HG03521 (cell line): ENCODE data around the gene SERPINF2.
"Not testable (repeated sequence)": the region's sequence is repeated elsewhere in the genome, so short reads cannot be mapped to it uniquely, and the experiment has no call there.

Experiments
- ATAC-seq: cut with Tn5 transposase; IDR thresholded peaks from one replicate; pipeline ENCODE4 v1.9.1; 2021; ENCODE audit warnings: mild to moderate bottlenecking, moderate library complexity; ENCODE audit not compliant: unreplicated experiment

SERPINF2 gene

DNA sequence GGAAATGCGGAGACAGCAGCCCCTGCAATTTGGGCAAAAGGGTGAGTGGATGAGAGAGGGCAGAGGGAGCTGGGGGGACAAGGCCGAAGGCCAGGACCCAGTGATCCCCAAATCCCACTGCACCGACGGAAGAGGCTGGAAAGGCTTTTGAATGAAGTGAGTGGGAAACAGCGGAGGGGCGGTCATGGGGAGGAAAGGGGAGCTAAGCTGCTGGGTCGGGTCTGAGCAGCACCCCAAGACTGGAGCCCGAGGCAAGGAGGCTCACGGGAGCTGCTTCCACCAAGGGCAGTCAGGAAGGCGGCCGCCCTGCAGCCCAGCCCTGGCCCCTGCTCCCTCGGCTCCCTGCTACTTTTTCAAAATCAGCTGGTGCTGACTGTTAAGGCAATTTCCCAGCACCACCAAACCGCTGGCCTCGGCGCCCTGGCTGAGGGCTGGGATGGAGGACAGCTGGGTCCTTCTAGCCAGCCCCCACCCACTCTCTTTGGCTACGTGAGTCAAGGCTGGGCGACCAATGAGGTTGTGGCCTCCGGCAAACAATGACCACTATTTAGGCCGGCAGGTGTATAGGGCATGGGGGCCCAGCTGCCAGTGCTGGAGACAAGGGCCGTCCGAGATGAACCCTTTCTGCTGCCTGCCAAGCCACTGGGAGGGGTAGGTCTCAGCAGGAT, 19.7 kb downstream of the SERPINF2 start:
- ATAC-seq = no peak

DNA sequence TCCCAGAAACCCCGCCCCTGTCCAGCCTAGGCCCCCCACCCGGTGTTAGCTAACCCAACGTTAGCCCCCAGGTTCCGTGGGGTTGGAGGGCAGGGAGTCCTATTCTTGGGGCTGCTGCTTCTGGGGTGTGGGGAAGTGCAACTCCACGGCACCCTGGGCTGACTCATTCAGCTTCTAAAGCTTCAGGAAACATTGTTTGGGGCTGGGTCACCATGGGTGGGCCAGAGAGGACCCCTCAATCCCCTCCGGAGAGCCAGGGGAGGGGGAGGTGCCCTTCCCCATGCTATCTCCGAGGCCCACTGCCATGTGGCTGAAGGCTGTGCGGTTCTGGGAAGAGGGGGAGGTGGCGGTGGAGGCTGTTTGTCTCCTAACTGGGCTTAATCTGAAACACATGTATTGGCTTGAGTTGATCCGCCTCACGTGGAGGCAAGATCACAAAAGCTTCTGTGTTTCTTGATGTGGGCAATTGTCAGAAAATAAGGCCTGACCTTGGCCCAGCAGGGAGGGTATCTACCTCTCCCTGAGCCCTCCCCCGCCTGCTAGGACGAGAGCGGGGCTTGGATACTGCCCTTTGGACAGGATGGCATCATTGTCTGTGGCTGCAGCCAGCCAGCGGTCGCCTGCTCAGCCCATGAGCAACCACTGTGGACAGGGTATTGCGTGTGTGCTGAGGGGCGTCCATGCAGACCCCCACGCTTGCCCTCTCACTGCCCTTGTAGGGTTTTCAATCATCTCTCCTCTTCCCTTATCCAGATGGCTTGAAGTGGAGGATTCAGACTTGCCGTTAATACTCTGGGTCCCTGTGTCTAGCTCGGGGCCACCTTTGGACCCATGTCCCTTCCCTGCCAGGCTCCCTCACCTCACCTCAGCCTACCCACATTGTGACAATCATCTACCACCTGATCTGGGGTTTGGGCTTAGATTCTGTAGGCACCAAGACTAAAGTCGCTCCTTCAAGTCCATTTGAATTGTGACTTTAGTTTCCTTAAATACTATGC, 20.5 kb downstream of the SERPINF2 start:
- no peak for ATAC-seq

DNA sequence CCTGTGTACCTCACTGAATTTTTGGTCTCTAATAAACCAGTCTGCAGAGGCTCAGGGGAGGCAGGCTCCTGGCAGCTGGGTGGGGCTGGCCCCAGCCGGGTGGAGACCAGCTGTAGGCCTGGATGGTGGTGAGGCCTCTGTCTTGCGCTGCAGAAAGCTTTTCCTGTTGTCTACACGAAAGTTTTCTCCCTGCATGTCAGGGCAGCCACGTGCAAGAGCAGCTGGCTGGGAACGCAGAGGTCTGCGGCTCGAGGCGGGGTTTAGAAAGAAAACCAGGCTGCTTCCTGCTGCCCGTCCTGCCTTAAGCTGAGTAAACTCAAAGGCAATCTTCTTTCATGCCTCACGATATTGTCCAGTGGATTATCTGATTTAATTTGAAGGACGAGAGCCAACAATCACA, 21.6 kb downstream of the SERPINF2 start:
- ATAC-seq = no peak

DNA sequence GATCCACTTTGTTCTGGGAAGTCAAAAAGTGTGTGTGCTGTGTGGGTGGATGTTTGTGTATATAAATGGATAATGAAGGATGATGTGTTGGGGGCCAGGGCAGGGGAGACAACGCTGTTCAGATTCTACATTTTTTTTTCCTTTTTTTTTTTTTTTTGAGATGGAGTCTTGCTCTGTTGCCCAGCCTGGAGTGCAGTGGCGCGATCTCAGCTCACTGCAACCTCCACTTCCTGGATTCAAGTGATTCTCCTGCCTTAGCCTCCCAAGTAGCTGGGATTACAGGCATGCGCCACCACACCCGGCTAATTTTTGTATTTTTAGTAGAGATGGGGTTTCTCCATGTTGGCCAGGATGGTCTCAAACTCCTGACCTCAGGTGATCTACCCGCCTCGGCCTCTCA, 22.0 kb downstream of the SERPINF2 start:
- not testable (repeated sequence) for ATAC-seq

DNA sequence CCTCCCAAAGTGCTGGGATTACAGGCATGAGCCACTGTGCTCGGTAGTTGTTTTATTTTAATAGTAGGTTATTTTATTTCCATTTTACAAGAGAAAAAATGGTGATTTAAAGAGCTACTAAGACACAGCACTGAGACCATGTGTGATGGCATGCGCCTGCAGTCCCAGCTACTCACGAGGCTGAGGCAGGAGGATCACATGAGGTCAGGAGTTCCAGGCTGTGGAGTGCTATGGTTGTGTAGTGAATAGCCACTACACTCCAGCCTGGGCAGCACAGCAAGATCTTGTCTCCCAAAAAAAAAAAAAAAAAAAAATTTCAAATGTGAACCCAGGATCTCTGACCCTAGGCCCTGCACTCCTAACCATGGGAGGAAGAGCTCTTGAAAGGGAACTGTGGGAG, 22.9 kb downstream of the SERPINF2 start:
- no peak for ATAC-seq

DNA sequence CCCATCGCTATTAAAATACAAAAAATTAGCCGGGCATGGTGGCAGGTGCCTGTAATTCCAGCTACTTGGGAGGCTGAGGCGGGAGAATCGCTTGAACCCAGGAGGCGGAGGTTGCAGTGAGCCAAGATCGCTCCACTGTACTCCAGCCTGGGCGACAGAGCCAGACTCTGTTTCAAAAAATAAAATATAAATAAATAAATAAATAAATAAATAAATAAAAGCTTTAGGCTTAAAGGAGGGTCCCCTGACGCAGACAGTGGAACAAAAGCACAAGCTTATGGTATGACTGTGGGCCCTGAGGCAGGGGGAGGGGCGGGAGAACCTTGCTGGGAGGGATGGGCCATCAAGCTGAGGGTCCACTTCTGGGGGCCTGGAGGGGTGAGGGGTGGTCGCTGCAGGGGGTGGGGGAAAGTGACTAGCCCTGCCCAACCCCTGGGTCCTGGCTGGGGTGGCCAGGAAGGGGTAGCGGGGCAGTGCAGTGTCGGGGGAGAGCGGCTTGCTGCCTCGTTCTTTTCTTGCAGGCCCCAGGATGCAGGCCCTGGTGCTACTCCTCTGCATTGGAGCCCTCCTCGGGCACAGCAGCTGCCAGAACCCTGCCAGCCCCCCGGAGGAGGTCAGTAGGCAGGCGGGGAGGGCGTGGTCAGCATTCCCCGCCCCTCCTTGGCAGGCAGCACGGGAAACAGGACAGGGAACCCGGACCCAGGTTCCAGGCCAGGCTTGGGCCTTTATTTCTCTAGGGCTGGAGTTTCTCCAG, 23.9 kb downstream of the SERPINF2 start:
- ATAC-seq = no peak

DNA sequence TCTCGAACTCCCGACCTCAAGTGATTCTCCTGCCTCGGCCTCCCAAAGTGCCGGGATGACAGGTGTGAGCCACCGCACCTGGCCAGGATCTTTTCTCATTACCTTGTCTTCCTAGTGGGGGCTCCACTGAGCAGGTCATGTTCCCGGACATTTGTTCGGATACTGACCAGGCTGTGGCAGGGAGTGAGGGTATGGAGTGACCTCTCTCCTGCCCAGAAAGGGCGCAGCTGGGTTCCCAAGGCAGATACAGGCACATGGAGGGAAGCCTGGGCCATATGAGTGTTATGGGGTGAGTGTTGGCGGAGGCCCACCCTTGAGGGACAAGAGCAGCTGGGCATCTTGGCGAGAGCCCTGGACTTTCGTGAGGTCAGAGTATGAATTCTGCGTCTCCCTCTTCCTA, 24.7 kb downstream of the SERPINF2 start:
- no peak for ATAC-seq

DNA sequence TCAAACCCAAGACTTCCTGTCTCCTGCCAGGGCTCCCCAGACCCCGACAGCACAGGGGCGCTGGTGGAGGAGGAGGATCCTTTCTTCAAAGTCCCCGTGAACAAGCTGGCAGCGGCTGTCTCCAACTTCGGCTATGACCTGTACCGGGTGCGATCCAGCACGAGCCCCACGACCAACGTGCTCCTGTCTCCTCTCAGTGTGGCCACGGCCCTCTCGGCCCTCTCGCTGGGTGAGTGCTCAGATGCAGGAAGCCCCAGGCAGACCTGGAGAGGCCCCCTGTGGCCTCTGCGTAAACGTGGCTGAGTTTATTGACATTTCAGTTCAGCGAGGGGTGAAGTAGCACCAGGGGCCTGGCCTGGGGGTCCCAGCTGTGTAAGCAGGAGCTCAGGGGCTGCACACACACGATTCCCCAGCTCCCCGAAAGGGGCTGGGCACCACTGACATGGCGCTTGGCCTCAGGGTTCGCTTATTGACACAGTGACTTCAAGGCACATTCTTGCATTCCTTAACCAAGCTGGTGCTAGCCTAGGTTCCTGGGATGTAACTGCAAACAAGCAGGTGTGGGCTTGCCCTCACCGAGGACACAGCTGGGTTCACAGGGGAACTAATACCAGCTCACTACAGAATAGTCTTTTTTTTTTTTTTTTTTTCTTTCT, 27.3 kb downstream of the SERPINF2 start:
- ATAC-seq = no peak

DNA sequence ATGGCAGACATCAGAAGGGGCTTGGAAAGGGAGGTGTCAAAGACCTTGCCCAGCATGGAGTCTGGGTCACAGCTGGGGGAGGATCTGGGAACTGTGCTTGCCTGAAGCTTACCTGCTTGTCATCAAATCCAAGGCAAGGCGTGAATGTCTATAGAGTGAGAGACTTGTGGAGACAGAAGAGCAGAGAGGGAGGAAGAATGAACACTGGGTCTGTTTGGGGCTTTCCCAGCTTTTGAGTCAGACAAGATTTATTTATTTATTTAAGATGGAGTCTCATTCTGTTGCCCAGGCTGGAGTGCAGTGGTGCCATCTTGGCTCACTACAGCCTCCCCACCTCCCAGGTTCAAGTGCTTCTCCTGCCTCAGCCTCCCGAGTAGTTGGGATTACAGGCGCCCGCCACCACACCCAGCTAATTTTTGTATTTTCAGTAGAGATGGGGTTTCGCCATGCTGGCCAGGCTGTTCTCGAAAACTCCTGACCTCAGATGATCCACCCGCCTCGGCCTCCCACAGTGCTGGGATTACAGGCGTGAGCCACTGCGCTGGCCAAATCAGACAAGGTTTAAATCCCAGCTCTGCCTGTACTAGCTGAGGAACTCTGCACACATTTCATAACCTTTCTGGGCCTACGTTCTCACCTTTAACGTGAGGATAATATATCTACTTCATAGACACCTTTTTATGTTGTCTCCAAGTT, 30.5 kb downstream of the SERPINF2 start:
- ATAC-seq = not testable (repeated sequence)

DNA sequence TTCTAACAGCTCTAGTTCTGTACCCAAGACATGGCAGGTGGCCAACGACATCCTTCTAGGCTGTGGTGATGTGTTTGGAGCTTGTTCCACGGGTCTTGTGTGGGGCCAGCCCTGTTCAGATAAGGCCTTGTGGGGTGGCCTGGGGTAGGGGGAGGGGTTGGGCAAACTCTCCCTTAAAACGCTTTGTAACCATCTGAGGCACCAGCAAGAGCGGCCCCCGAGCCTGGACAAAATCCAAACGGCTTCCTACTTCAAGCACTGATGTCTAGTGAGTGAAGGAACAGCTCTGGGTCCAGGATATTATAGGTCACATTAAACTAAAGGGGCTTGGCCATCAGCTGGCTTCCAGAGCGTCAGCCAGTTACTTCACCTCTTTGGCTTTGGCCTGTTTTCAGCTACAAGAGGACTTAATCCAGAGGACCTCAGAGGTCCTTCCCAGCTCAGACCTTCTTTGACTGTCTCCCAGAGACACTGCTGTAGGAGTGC, 31.1 kb downstream of the SERPINF2 start:
- ATAC-seq = no peak

DNA sequence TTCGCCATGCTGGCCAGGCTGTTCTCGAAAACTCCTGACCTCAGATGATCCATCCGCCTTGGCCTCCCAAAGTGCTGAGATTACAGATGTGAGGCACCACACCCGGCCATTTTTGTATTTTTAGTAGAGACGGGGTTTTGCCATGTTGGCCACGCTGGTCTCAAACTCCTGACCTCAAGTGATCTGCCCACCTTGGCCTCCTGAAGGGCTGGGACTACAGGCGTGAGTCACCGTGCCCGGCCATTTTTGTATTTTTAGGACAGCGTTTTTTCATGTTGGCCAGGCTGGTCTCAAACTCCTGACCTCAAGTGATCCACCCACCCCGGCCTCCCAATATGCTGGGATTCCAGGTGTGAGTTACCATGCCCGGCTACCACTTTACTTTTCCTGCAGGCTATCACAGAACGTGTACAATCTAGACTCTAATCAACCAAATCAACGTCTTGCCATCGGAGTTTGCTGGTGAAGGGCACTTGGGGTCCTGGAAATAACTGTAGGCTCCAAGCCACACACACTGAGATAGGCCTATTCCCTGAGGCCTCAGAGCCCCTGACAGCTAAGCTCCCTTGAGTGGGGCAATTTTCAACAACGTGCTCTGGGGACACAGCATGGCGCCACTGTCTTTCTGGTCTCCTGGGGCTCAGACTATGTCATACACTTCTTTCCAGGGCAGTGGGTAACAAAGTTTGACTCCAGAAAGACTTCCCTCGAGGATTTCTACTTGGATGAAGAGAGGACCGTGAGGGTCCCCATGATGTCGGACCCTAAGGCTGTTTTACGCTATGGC, 31.9 kb downstream of the SERPINF2 start:
- no peak for ATAC-seq

DNA sequence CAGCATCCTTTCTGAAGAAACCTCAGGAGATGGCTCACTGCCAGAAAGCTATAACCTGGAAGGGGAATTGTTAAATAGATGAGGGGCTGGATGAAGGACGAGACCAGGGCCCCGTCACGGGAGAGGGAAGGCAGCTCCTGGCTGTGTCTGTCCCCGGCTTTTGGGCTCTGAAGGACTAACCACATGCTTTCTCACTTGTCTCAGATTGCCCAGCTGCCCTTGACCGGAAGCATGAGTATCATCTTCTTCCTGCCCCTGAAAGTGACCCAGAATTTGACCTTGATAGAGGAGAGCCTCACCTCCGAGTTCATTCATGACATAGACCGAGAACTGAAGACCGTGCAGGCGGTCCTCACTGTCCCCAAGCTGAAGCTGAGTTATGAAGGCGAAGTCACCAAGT, 33.7 kb downstream of the SERPINF2 start:
- ATAC-seq = no peak

DNA sequence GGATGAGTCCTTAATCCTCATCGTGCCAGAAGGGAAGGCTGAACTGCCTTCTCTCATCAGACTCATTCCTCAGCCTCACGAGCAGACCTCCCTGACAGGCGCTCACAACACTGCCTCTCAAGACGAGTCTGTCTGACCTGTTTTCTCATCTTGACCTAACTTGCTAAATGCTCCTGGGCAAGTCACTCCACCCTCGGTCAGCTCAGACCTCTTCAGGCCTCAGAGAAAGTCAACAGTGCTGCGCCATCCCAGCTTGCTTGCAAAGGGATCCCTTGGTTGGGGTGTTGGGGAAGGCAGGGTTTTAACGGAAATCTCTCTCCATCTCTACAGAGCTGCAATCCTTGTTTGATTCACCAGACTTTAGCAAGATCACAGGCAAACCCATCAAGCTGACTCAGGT, 34.2 kb downstream of the SERPINF2 start:
- ATAC-seq = no peak

DNA sequence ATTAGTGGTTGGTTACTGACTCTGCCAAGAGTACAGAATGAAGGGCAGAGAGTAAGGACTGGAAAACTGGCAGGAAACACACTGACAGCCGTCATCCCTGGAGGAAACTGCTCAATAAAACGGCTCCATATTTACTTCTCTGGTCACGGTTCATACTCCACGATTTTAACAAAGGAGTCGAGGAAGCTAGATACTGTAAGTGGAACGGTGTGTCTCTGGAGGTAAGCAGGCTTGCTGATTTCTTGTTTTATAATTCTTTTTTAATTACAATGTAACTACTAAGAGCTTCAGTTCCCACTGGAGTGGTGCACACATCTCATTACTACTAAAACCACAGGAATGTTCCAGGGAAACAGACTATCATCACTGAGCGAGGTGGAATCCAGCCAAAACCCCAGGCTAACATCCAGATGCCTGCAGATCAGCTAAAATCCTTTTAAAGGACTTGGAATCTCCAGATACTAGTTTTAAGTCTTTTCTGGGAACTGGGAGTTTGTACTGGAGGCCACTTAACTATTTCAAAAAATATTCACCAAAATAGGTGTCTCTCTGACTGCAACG, 37.0 kb downstream of the SERPINF2 start:
- ATAC-seq = no peak

DNA sequence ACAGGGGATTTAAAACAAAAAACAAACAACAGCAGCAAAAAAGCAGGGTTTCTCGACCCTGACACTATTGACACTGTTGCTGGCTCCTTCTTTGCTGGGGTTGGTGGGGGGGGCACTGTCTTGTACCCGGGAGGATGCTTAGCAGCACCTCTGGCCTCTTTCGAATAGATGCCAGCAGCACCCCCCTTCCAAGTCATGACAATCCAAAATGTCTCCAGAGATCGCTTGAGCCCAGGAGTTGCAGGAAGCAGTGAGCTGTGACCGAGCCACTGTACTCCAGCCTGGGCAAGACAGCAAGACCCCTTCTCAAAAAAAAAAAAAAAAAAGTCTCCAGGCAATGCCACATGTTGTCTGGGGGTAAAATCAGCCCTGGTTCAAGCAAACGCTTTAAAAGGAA, 39.5 kb downstream of the SERPINF2 start:
- ATAC-seq = no peak

DNA sequence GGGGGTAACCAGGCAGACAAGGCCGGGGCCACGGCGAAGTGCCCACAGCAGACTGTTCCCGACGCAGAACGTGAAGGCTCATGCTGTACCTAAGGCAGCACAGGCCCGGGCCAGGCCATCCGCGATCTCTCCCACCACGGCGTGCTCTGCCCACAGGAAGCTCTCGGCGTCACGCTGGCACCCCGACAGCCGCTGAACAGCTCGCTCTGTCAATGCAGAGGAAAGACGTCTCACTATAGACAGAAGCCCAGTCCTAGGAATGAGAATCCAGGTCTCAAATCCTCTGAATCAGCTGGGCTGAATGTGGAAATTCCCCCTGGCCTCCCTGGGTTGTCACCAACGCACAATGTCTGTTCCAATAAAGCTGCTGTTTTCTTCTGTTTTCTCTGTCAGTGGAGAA, 40.6 kb downstream of the SERPINF2 start:
- no peak for ATAC-seq

DNA sequence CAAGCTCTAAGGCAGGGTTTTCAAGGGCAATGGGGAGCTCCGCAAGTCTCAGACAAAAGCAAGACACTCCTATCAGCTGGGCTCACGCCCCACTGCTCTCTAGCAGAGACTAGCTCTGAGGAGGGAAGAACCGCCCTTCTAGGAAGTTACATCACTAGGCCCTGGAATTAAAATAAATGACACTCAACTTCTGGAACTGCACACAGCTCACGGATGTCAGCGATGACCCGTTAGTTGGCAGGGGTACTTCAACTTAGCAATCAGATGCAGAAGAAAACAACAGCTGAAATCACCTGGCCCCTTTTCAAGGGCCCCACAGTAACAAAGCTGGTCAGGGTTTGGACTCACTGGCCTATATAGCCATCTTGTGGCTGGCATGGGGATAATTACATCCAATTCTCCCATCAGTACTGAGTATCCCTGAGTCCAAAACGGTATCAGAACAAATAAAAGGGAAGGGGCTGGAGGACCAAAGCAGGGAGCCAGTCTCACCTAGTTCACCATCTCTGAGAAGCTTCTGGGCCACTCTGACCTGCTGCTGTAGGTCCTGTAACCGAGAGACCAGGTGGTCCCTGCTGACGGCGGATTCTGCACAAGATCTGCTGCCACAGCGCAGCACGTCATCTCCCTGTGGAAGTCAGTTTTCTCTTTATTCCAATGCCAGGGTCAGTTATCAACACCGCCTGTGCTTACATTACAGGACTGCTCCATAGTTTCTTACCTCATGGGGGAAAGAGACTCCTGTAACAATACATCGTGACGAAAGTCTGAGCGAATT, 41.4 kb downstream of the SERPINF2 start:
- no peak for ATAC-seq

DNA sequence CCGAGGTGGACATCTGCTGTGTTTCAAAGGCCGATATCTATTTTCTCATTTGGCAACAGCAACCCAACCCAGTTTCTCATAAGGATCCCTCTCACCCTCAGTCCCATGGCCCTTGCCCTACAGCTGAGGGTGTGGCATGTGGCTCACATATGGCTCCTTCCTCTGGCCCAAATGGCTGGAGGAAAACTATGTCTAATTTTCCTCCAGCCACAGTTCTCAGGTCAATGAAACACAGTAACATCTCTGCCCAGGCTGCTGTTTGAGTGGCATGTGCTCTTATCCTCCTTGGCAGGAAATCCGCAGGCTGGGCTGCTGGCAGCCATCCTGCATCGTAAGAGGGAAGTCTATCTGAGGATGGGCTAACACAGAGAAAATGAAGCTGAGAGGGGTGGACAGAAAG, 43.3 kb downstream of the SERPINF2 start:
- ATAC-seq = no peak
